GM19193 (cell line): ENCODE results near the gene CKLF.

Experiments used
- POLR2A ChIP-seq: IDR thresholded peaks from 4 replicates; pipeline ENCODE4 v1.6.1; 2011; ENCODE audit not compliant: insufficient read depth, insufficient read length; ENCODE audit errors: extremely low read depth

Gene CKLF

GRCh38 chr16:66608241-66609138 lies 56.1 kb downstream of the CKLF start:
- TF ChIP-seq POLR2A, result no peak

GRCh38 chr16:66609139-66609510 lies 56.7 kb downstream of the CKLF start:
- no peak for TF ChIP-seq POLR2A

- no peak for TF ChIP-seq POLR2A
Measured at GRCh38 chr16:66610111-66610820, 57.9 kb downstream of the CKLF start.

- TF ChIP-seq POLR2A, result no peak
Measured at GRCh38 chr16:66612422-66612821, 60.0 kb downstream of the CKLF start.

- TF ChIP-seq POLR2A, result no peak
Measured at GRCh38 chr16:66614161-66614802, 61.9 kb downstream of the CKLF start.
